H1 (cell line): Measurements from ENCODE around the gene CAMTA1. TPM values are rescaled to one million over a fixed set of nuclear protein-coding genes. Genes with fewer than 3 reads are reported as not detected.

Experiments
- polyA plus RNA-seq, 7 experiments: library from polyadenylated mRNA; depleted of rRNA in 3 of 7; stranded (reverse) in 5 of 7; unstranded in 2 of 7; fragments of >200 nt in 5 of 7; fragments of 200-250 nt in 2 of 7; gene quantifications; 1 replicate in 5 of 7; 2 replicates in 1 of 7; 4 replicates in 1 of 7; pipeline versions ENCODE4 v1.2.1 to v1.2.3, GENCODE V29; 2011 to 2013; ENCODE audit warnings: missing spikeins in 2 of 7, mixed read lengths in 2 of 7
- total RNA-seq: library from RNA; stranded (reverse); fragmentation: NEBNext Ultra II Directional; extraction: Animal tissue kit (Norgen Biotek cat#: 25700); gene quantifications from 2 replicates; pipeline ENCODE4 v1.2.1, GENCODE V29; 2021
- TF ChIP-seq, protein P1 (sequence below), 3 experiments: IDR thresholded peaks; 1 replicate in 2 of 3; 2 replicates in 1 of 3; pipeline versions ENCODE4 v1.5.1 to v1.6.1; 2011; ENCODE audit warnings: low read length in 3 of 3, mild to moderate bottlenecking in 3 of 3, inconsistent platforms in 2 of 3, low read depth in 1 of 3, moderate library complexity in 1 of 3; ENCODE audit not compliant: insufficient read depth in 1 of 3; ENCODE audit errors: control extremely low read depth in 1 of 3

Gene CAMTA1
- total and polyA plus RNA-seq, 2 of the 8 experiments (the other 6 are each of a cell fraction or from before 2014, with no cell fraction given) = 65.0 to 119 TPM

DNA sequence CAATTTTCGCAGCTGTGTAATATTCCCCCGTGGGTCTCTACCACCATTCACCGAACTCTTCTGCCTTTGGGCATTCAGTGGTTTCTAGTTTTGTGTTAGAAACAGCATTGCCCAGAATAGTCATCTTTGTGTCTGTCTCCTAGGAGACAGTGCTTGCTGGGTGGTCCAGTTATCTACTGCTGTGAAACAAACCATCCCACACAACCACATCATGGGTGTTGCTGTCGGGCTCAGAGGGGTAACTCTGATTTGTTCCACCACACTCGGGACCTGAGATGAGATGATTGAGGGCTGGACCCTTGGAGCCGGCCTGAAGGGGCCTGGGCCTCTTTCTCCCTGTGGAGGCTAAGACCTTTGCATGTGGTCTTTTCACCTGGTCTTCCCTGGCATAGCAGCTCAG, 558.6 kb downstream of the CAMTA1 start (continued):
- TF ChIP-seq, protein P1, sequence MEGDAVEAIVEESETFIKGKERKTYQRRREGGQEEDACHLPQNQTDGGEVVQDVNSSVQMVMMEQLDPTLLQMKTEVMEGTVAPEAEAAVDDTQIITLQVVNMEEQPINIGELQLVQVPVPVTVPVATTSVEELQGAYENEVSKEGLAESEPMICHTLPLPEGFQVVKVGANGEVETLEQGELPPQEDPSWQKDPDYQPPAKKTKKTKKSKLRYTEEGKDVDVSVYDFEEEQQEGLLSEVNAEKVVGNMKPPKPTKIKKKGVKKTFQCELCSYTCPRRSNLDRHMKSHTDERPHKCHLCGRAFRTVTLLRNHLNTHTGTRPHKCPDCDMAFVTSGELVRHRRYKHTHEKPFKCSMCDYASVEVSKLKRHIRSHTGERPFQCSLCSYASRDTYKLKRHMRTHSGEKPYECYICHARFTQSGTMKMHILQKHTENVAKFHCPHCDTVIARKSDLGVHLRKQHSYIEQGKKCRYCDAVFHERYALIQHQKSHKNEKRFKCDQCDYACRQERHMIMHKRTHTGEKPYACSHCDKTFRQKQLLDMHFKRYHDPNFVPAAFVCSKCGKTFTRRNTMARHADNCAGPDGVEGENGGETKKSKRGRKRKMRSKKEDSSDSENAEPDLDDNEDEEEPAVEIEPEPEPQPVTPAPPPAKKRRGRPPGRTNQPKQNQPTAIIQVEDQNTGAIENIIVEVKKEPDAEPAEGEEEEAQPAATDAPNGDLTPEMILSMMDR (IDR thresholded peaks at IDR 0.05; ENCODE audit: control extremely low read depth in 1 of 3, insufficient read depth in 1 of 3, low read depth in 1 of 3, low read length in 3 of 3) = no peak
